OCI-LY7 (cell line): ENCODE measurements around the gene BANF2. TPM values are rescaled to one million over a fixed set of nuclear protein-coding genes. Genes with fewer than 3 reads are reported as not detected.
A peak's percentile ranks its signal among the peaks of the same experiment; 100 is the strongest.

Experiments used
- BruUV-seq: library from RNA; stranded (reverse); fragments of 400-500 nt; replicated peaks from 2 replicates; lab custom pipeline; 2021; lab: Mats Ljungman, UMichigan
- CTCF ChIA-PET: fragments of 300-600 bp; sonication (Branson Sonifier 250); formaldehyde crosslinking; loops from one replicate; lab custom pipeline; 2022; ENCODE audit warnings: antibody characterized with exemption; ENCODE audit not compliant: unreplicated experiment; lab: Charles Lee
- POLR2A ChIA-PET: fragments of 300-600 bp; sonication (Branson Sonifier 250); formaldehyde crosslinking; loops from one replicate; lab custom pipeline; 2022; ENCODE audit warnings: antibody characterized with exemption; lab: Charles Lee
- DNase-seq: peaks from one replicate; pipeline ENCODE4 v3.0.0-alpha.2; 2015; ENCODE audit warnings: low spot score
- H2AFZ ChIP-seq: fragments of 200-600 bp; sonication (generic), shearing (Covaris generic); 2 replicates; pipeline ENCODE4 v1.6.1; 2014; ENCODE audit warnings: mild to moderate bottlenecking, antibody characterized with exemption, low read length, moderate library complexity
- H3K27ac ChIP-seq: fragments of 200-600 bp; sonication (generic); 2 replicates; pipeline ENCODE4 v1.5.1; 2014; ENCODE audit warnings: mixed run types, low read depth, mild to moderate bottlenecking, moderate library complexity, low read length, inconsistent platforms; ENCODE audit not compliant: poor library complexity, severe bottlenecking
- H3K36me3 ChIP-seq: fragments of 200-600 bp; sonication (generic); 2 replicates; pipeline ENCODE4 v1.6.1; 2014; ENCODE audit warnings: mild to moderate bottlenecking, antibody characterized with exemption, low read length, moderate library complexity, mixed read lengths; ENCODE audit not compliant: insufficient read depth
- H3K4me1 ChIP-seq: fragments of 200-600 bp; sonication (generic); 2 replicates; pipeline ENCODE4 v1.5.1; 2014; ENCODE audit warnings: mild to moderate bottlenecking, low read length; ENCODE audit not compliant: insufficient read depth, poor library complexity, severe bottlenecking
- H3K4me2 ChIP-seq: fragments of 200-600 bp; sonication (generic); 2 replicates; pipeline ENCODE4 v1.6.1; 2014; ENCODE audit warnings: mild to moderate bottlenecking, low read length
- H3K4me3 ChIP-seq: fragments of 200-600 bp; sonication (generic); 2 replicates; pipeline ENCODE4 v1.5.1; 2014; ENCODE audit warnings: mild to moderate bottlenecking, low read depth, low read length; ENCODE audit not compliant: poor library complexity, severe bottlenecking
- H3K79me2 ChIP-seq: fragments of 200-600 bp; sonication (generic); 2 replicates; pipeline ENCODE4 v1.6.1; 2016; ENCODE audit warnings: low read depth, mild to moderate bottlenecking, low read length, moderate library complexity, mixed read lengths; ENCODE audit not compliant: insufficient read depth
- H3K9me2 ChIP-seq: fragments of 200-600 bp; sonication (generic); 2 replicates; pipeline ENCODE4 v1.6.1; 2016; ENCODE audit warnings: mild to moderate bottlenecking, low read length, mixed read lengths; ENCODE audit not compliant: insufficient read depth
- H3K9me3 ChIP-seq: fragments of 200-600 bp; sonication (generic); 2 replicates; pipeline ENCODE4 v1.6.1; 2014; ENCODE audit warnings: mild to moderate bottlenecking, mixed run types, low read length, mixed read lengths
- H4K20me1 ChIP-seq: fragments of 200-600 bp; sonication (generic); 2 replicates; pipeline ENCODE4 v1.6.1; 2014; ENCODE audit warnings: mild to moderate bottlenecking, antibody characterized with exemption, low read length, moderate library complexity, mixed read lengths; ENCODE audit not compliant: insufficient read depth
- CTCF ChIP-seq: fragments of 200-600 bp; sonication (generic); conservative IDR thresholded peaks from 2 replicates; pipeline ENCODE4 v1.5.1; 2014; ENCODE audit warnings: mild to moderate bottlenecking, antibody characterized with exemption, low read length, moderate library complexity, mixed read lengths
- EZH2phosphoT487 ChIP-seq: fragments of 200-600 bp; sonication (generic); IDR thresholded peaks from 2 replicates; pipeline ENCODE4 v1.6.1; 2018; ENCODE audit warnings: low read depth, borderline replicate concordance, mild to moderate bottlenecking, mixed run types, antibody characterized with exemption, low read length, moderate library complexity, mixed read lengths
- intact Hi-C: fragments of 100-400 bp; cut with micrococcal nuclease; formaldehyde crosslinking; loops from one replicate; pipeline ENCODE4 v1.10.0; 2022; ENCODE audit not compliant: unreplicated experiment
- total RNA-seq, 2 experiments: library from RNA; depleted of rRNA in 1 of 2; stranded (reverse); fragments of >200 nt in 1 of 2; shearing (Covaris generic) in 1 of 2; gene quantifications; 2 replicates each; pipeline ENCODE4 v1.2.3, GENCODE V29; 2014 to 2022

Gene BANF2
- total RNA-seq, 2 experiments from 2014 or later = not detected

- Histone ChIP-seq H3K79me2 (no peaks in the 10 kb centered on the region), H3K27ac (peak within 1 kb of the TSS; percentile 50), H3K4me3 (peak within 1 kb of the TSS; percentile 74), H3K36me3 (peaks cover 1% of the 10 kb centered on the region), H2AFZ (peak within 1 kb of the TSS; percentile 61), H3K4me2 (peak within 1 kb of the TSS; percentile 54), H4K20me1 (peaks cover 8% of the 10 kb centered on the region), H3K9me2 (no peaks in the 10 kb centered on the region), H3K4me1 (peaks cover 15% of the 10 kb centered on the region), H3K9me3 (no peaks in the 10 kb centered on the region)
- TF ChIP-seq CTCF (peak; percentile 97), EZH2phosphoT487 (no peak)
- BruUV-seq = no TSS peak
- intact Hi-C loops = loop anchor here (1.0 kb wide), 4 partner anchors 166 to 257 kb away; no protein-coding TSS in a partner anchor
- DNase-seq = peak; percentile 97
- ChIA-PET POLR2A (interaction anchor here (0.5 to 1.7 kb wide), 16 partner anchors 10 to 1752 kb away, joined by 3 to 7 read pairs (median 3); no protein-coding TSS in a partner anchor), CTCF (interaction anchor here (0.5 to 1.2 kb wide), 13 partner anchors 8 to 338 kb away, joined by 3 to 17 read pairs (median 3); no protein-coding TSS in a partner anchor)
Observed at GRCh38 chr20:17682103-17682888, 17.5 kb upstream of the BANF2 start, which contains the start of gene RRBP1. TSS of gene RRBP1 (minus strand) at chr20:17682242. CDS start at chr20:17660507, 21,735 bp downstream.

DNA sequence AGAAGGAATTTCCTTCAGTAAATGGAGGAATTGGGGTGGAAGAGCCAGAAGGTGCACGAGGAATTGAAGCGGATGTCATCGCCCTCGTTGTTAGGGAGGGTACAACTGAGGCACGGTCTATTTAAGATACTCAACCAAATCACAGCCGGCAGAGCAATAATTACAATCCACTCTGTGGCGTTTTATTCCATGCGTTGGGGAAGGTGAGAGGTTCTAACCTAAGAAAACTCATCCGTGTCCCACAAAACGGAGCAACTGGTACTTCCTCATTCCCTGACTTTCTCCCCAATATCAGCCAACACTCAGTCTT lies 16.9 kb upstream of the BANF2 start:
- Histone ChIP-seq H3K4me2 (peak overlapping the region; percentile 54), H2AFZ (peak overlapping the region; percentile 61; the same call in 1 of the 2 replicates), H3K27ac (no peak overlapping the region), H3K9me2 (no peaks in the 10 kb centered on the region), H3K36me3 (no peaks in the 10 kb centered on the region; the same call in 1 of the 2 replicates), H3K4me3 (peak overlapping the region; percentile 74), H4K20me1 (peaks cover 8% of the 10 kb centered on the region), H3K9me3 (no peaks in the 10 kb centered on the region), H3K79me2 (no peaks in the 10 kb centered on the region), H3K4me1 (peaks cover 15% of the 10 kb centered on the region)
- TF ChIP-seq CTCF (peak; percentile 56; the same call in 1 of the 2 replicates), EZH2phosphoT487 (no peak)
- ChIA-PET POLR2A (interaction anchor here (0.5 to 1.7 kb wide), 16 partner anchors 10 to 1753 kb away, joined by 3 to 7 read pairs (median 3); no protein-coding TSS in a partner anchor), CTCF (interaction anchor here (0.6 to 1.2 kb wide), 8 partner anchors 16 to 338 kb away, joined by 3 to 6 read pairs (median 3); no protein-coding TSS in a partner anchor)
- BruUV-seq = no TSS peak
- no peak for DNase-seq
- intact Hi-C loops = loop anchor here (1.0 kb wide), 4 partner anchors 165 to 256 kb away; no protein-coding TSS in a partner anchor
